IPS-18c (cell line): Measurements from ENCODE around the gene CACNA2D1.

Experiments used
- H3K4me3 ChIP-seq: 2 replicates; pipeline ENCODE4 v1.7.0; 2013; ENCODE audit warnings: low read depth, mild to moderate bottlenecking, low read length, moderate library complexity; ENCODE audit not compliant: insufficient read depth
- H3K9me3 ChIP-seq: one replicate; pipeline ENCODE4 v1.6.1; 2013; ENCODE audit warnings: mild to moderate bottlenecking, low read length, moderate library complexity; ENCODE audit not compliant: control insufficient read depth, insufficient read depth

The CACNA2D1 gene

GRCh38 chr7:82091126-82091684 is 352.4 kb downstream of the CACNA2D1 start:
- no peaks in the 10 kb centered on the region for H3K9me3 ChIP-seq
- no peak overlapping the region for H3K4me3 ChIP-seq

- Histone ChIP-seq H3K4me3 (no peak overlapping the region), H3K9me3 (no peaks in the 10 kb centered on the region)
These were observed 356.5 kb downstream of the CACNA2D1 start for GRCh38 chr7:82087099-82087498.

- Histone ChIP-seq H3K9me3 (no peaks in the 10 kb centered on the region), H3K4me3 (no peak overlapping the region)
These were observed 358.5 kb downstream of the CACNA2D1 start for GRCh38 chr7:82085116-82085515.

GRCh38 chr7:82081644-82082224 is 361.8 kb downstream of the CACNA2D1 start:
- no peak overlapping the region for H3K4me3 ChIP-seq
- H3K9me3 ChIP-seq = no peaks in the 10 kb centered on the region

GRCh38 chr7:82080254-82080927 is 363.2 kb downstream of the CACNA2D1 start:
- Histone ChIP-seq H3K4me3 (no peak overlapping the region), H3K9me3 (no peaks in the 10 kb centered on the region)

- no peaks in the 10 kb centered on the region for H3K9me3 ChIP-seq
- no peak overlapping the region for H3K4me3 ChIP-seq
These were observed 364.1 kb downstream of the CACNA2D1 start for GRCh38 chr7:82079527-82079926.

GRCh38 chr7:82078807-82079206 is 364.8 kb downstream of the CACNA2D1 start:
- no peak overlapping the region for H3K4me3 ChIP-seq
- no peaks in the 10 kb centered on the region for H3K9me3 ChIP-seq

GRCh38 chr7:82071468-82071867 is 372.1 kb downstream of the CACNA2D1 start:
- Histone ChIP-seq H3K9me3 (no peaks in the 10 kb centered on the region), H3K4me3 (no peak overlapping the region)

- H3K9me3 ChIP-seq = no peaks in the 10 kb centered on the region
These were observed 375.8 kb downstream of the CACNA2D1 start for GRCh38 chr7:82067628-82068264.

GRCh38 chr7:82057476-82057875 is 386.1 kb downstream of the CACNA2D1 start:
- H3K9me3 ChIP-seq = no peaks in the 10 kb centered on the region
- H3K4me3 ChIP-seq = no peak overlapping the region

More at GRCh38 chr7:82067628-82068264, 375.8 kb downstream of the CACNA2D1 start:
- H3K4me3 ChIP-seq = no peak overlapping the region

GRCh38 chr7:82056282-82056681 is 387.3 kb downstream of the CACNA2D1 start:
- Histone ChIP-seq H3K4me3 (no peak overlapping the region), H3K9me3 (no peaks in the 10 kb centered on the region)

- Histone ChIP-seq H3K4me3 (no peak overlapping the region), H3K9me3 (no peaks in the 10 kb centered on the region)
These were observed 389.0 kb downstream of the CACNA2D1 start for GRCh38 chr7:82054544-82054943.

- no peak overlapping the region for H3K4me3 ChIP-seq
- no peaks in the 10 kb centered on the region for H3K9me3 ChIP-seq
These were observed 390.0 kb downstream of the CACNA2D1 start for GRCh38 chr7:82053453-82054032.

GRCh38 chr7:82051601-82052000 is 392.0 kb downstream of the CACNA2D1 start:
- Histone ChIP-seq H3K4me3 (no peak overlapping the region), H3K9me3 (no peaks in the 10 kb centered on the region)

- Histone ChIP-seq H3K9me3 (no peaks in the 10 kb centered on the region), H3K4me3 (no peak overlapping the region)
These were observed 392.8 kb downstream of the CACNA2D1 start for GRCh38 chr7:82050792-82051191.

GRCh38 chr7:82049891-82050533 is 393.6 kb downstream of the CACNA2D1 start:
- Histone ChIP-seq H3K4me3 (no peak overlapping the region), H3K9me3 (no peaks in the 10 kb centered on the region)

- Histone ChIP-seq H3K4me3 (no peak overlapping the region), H3K9me3 (no peaks in the 10 kb centered on the region)
These were observed 394.1 kb downstream of the CACNA2D1 start for GRCh38 chr7:82049442-82049841.
